ENCODE measurements around the gene CACNB2. TPM values are rescaled to one million over a fixed set of nuclear protein-coding genes. Genes with fewer than 3 reads are reported as not detected.

Gene CACNB2
- total RNA-seq, 2 donors from 2014 or later: 5.5 to 17.4 TPM

DNA sequence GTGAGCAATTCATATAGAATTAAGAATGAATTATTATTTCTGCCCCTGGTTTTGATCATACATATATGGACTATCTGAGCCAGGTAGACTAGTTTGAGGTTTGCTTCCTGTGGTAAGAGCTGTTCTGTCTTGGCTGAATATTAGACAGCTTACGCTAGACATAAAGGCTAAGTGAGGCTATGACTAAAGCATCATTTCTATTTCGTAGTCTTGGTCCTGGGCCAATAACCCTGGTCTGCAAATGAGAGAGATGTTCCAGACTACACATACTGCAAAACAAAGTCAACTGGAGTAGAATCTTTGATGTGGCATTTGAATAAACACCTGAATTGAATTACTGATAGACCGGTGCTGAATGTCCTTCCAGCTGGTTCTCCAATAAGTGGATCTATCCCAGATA is 40.8 kb upstream of the CACNB2 start:
- Histone ChIP-seq H3K27ac (no peak overlapping the region), H3K4me1 (replicated peaks) (no peaks in the 10 kb centered on the region), H3K27me3 (replicated peaks; ENCODE audit: insufficient read depth) (no peaks in the 10 kb centered on the region), H3K4me3 (no peak overlapping the region), H3K9me3 (no peaks in the 10 kb centered on the region), H3K36me3 (no peaks in the 10 kb centered on the region)
- intact Hi-C loops (cut with DNase I): no loop called here
- DNase-seq (ENCODE audit: low spot score): no peak
- WGBS: 90% methylated on average over 3 of the region's 3 CpGs
- no peak for TF ChIP-seq POLR2AphosphoS5 (IDR thresholded peaks at IDR 0.05)
- TF ChIP-seq CTCF (IDR thresholded peaks at IDR 0.05): no peak

DNA sequence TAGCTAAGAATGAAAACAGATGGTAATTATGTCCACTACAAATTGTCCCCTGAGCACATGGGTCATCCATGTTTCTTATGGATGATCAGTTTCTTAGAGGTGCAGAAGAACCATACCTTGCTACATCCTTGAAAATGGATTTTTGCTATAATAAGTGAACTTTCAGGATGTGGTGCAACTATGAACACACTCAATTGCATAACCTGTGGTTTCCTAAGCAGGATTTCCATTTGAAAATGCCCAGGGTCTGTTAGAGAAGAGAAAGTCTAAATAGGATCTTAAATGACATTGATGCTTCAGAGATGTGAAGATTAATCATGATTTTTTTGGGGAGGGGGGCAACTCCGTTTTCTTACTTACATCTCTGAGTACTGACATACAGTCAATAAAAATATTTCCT is 39.6 kb upstream of the CACNB2 start:
- no peaks in the 10 kb centered on the region for H3K4me1 ChIP-seq (replicated peaks)
- TF ChIP-seq CTCF (IDR thresholded peaks at IDR 0.05) (no peak), POLR2AphosphoS5 (IDR thresholded peaks at IDR 0.05) (no peak), POLR2A (IDR thresholded peaks at IDR 0.05) (no peak)
- intact Hi-C loops (cut with DNase I): no loop called here
- no peaks in the 10 kb centered on the region for H3K27me3 ChIP-seq (replicated peaks; ENCODE audit: insufficient read depth)
- no peaks in the 10 kb centered on the region for H3K9me3 ChIP-seq
- 69% methylated on average over 1 of the region's 1 CpG for WGBS
- H3K36me3 ChIP-seq: no peaks in the 10 kb centered on the region
- no peak overlapping the region for H3K4me3 ChIP-seq
- DNase-seq (ENCODE audit: low spot score): no peak
- H3K27ac ChIP-seq: no peak overlapping the region

DNA sequence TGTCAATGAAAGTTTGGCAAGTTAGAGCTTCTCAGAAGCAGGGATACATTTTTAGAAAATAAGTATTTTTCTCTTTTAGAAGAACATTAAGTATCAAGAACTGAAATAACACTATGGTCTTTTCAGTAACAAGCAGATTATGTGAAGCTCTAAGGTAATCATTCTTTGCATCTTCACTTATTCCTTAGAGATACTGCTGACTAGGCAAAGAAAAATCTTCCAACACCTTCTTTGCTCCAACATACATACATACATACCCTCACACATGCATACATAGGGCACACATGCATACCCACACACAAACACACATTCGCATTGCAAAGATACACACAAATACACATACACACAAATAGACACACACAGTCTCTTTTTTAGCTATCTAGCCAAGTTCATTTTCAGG is 37.8 kb upstream of the CACNB2 start:
- intact Hi-C loops (cut with DNase I): no loop called here
- Histone ChIP-seq H3K27me3 (replicated peaks; ENCODE audit: insufficient read depth) (no peaks in the 10 kb centered on the region), H3K36me3 (no peaks in the 10 kb centered on the region), H3K9me3 (no peaks in the 10 kb centered on the region), H3K4me1 (replicated peaks) (no peaks in the 10 kb centered on the region), H3K27ac (no peak overlapping the region), H3K4me3 (no peak overlapping the region)
- WGBS: 91% methylated on average over 1 of the region's 1 CpG
- TF ChIP-seq CTCF (IDR thresholded peaks at IDR 0.05) (no peak), POLR2A (IDR thresholded peaks at IDR 0.05) (no peak), POLR2AphosphoS5 (IDR thresholded peaks at IDR 0.05) (no peak)
- DNase-seq (ENCODE audit: low spot score): no peak

- Histone ChIP-seq H3K27ac (no peak overlapping the region), H3K9me3 (no peaks in the 10 kb centered on the region), H3K36me3 (no peaks in the 10 kb centered on the region), H3K27me3 (replicated peaks; ENCODE audit: insufficient read depth) (no peaks in the 10 kb centered on the region), H3K4me3 (no peak overlapping the region), H3K4me1 (replicated peaks) (no peaks in the 10 kb centered on the region)
- 70% methylated on average over 10 of the region's 10 CpGs for WGBS
- intact Hi-C loops (cut with DNase I): no loop called here
- no peak for DNase-seq (ENCODE audit: low spot score)
- TF ChIP-seq CTCF (IDR thresholded peaks at IDR 0.05) (peak in 3 of 4 experiments; percentile 35 to 58 (median 50)), POLR2AphosphoS5 (IDR thresholded peaks at IDR 0.05) (no peak)
Measured at GRCh38 chr10:18104223-18104872, 35.9 kb upstream of the CACNB2 start.

DNA sequence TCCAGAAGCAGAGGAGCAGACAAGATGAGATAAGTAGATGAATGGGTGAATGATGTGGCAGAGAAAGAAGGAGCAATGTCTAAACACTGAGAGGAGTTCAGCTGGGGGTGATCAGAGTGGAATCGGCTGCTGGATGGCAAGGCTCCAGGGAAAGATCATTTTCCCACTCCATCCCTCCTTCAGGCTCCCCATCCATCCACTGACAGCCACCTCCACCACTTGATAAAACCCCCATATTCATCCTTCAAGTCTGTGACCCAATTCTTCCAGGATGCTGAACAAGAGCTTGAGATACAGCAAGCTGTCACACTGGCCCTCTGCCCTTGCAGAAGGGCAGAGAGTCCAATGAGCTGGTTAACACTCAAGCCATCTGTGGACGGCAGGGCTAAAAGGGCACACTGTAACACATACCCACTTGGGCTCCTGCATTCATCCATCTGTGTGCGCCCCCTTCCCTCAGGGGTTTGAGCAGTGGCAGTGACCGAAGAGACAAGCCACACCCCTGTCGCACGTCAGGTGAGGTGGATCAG is 30.8 kb upstream of the CACNB2 start:
- no peak for DNase-seq (ENCODE audit: low spot score)
- Histone ChIP-seq H3K4me3 (no peak overlapping the region), H3K9me3 (no peaks in the 10 kb centered on the region), H3K27ac (no peak overlapping the region), H3K36me3 (no peaks in the 10 kb centered on the region), H3K4me1 (replicated peaks) (no peaks in the 10 kb centered on the region), H3K27me3 (replicated peaks; ENCODE audit: insufficient read depth) (no peaks in the 10 kb centered on the region)
- no peak for TF ChIP-seq POLR2AphosphoS5 (IDR thresholded peaks at IDR 0.05)
- 86% methylated on average over 6 of the region's 6 CpGs for WGBS
- intact Hi-C loops (cut with DNase I): no loop called here

Data from prostate gland (tissue), 2 donors.